ENCODE data around the gene IQGAP2. TPM values are rescaled to one million over a fixed set of nuclear protein-coding genes. Genes with fewer than 3 reads are reported as not detected.

IQGAP2 gene
- total RNA-seq, 4 donors from 2014 or later: 46.8 to 121 (median 97.0) TPM

DNA sequence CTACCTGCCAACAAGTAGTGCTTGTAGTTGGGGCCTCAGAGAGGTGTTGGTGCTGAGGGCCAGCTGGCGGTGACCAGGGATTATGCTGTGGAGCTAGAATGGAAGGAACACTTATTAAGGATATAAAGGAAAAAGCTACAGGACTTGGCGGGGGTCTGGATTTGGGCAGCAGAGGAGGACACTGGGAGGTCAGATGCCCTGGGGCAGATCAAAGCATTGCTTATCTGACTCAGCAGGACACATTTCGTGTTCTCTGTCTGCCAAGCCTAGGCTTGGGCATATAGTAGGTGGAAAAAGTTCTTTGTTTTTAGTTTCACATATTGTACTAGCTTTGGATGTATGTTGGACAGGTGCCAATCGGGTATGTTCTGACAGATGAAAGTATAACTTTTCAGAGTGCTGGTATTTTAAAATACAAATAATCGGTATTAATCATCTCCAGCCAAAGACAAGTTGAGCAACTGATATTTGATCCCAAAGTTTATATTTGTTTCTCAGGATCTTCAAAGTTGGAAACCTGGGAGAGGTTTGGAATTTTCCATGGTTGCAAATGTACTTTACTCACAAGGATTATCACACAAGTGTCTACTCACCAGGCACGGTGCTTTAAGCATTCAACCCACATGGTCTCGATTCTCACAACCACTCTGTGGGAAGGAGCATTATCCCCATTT, 69.4 kb downstream of the IQGAP2 start:
- WGBS, 2 donors (ENCODE audit: low coverage in 1 of 2): 79% methylated on average over 6 to 7 of the region's 7 CpGs
- no peak for DNase-seq
- Histone ChIP-seq H3K27ac (peak overlapping the region; percentile 46 to 56 (median 55)), H3K36me3 (no peaks in the 10 kb centered on the region), H3K4me3 (no peak overlapping the region), H3K9me3 (no peaks in the 10 kb centered on the region), H3K27me3 (no peaks in the 10 kb centered on the region), H3K4me1 (peaks cover 5 to 55% (median 26%) of the 10 kb centered on the region in 4 donors)
- in situ Hi-C loops (cut with MboI; ENCODE audit: low pct_ligation_motif_present in 1 of 4, low pct_unique_long_range_greater_than_20kb in 1 of 4, low sequenced_read_pairs in 3 of 4): no loop called here
- TF ChIP-seq EP300 (IDR thresholded peaks at IDR 0.05; ENCODE audit: low read depth) (no peak), POLR2A (IDR thresholded peaks at IDR 0.05) (no peak), POLR2AphosphoS5 (IDR thresholded peaks at IDR 0.05) (no peak)
- TF ChIP-seq, protein P1, sequence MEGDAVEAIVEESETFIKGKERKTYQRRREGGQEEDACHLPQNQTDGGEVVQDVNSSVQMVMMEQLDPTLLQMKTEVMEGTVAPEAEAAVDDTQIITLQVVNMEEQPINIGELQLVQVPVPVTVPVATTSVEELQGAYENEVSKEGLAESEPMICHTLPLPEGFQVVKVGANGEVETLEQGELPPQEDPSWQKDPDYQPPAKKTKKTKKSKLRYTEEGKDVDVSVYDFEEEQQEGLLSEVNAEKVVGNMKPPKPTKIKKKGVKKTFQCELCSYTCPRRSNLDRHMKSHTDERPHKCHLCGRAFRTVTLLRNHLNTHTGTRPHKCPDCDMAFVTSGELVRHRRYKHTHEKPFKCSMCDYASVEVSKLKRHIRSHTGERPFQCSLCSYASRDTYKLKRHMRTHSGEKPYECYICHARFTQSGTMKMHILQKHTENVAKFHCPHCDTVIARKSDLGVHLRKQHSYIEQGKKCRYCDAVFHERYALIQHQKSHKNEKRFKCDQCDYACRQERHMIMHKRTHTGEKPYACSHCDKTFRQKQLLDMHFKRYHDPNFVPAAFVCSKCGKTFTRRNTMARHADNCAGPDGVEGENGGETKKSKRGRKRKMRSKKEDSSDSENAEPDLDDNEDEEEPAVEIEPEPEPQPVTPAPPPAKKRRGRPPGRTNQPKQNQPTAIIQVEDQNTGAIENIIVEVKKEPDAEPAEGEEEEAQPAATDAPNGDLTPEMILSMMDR (IDR thresholded peaks at IDR 0.05): no peak
- intact Hi-C loops (cut with DNase I; ENCODE audit: low total_unique reads): no loop called here

DNA sequence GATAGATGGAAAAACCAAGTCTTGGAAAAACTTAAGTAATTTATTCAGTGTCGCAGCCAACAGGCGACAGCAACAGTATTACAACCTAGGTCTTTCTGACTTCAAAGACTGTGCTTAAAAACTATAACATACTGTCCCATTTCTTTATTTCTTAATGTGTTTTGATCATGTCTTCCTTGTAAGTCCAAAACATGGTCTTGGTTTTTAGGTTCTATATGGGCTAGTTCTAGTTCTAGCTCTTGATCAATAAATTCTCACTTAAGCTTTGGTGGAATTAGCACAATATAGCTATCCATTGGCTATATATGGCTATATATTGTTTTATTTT, 69.9 kb downstream of the IQGAP2 start:
- no peaks in the 10 kb centered on the region for H3K36me3 ChIP-seq
- no peak for DNase-seq
- H3K27ac ChIP-seq: no peak overlapping the region
- peaks cover 6 to 60% (median 27%) of the 10 kb centered on the region in 4 donors for H3K4me1 ChIP-seq
- H3K27me3 ChIP-seq: no peaks in the 10 kb centered on the region
- WGBS, 2 donors (ENCODE audit: low coverage in 1 of 2): 94 to 98% methylated on average over 2 of the region's 2 CpGs
- intact Hi-C loops (cut with DNase I; ENCODE audit: low total_unique reads): no loop called here
- in situ Hi-C loops (cut with MboI; ENCODE audit: low pct_ligation_motif_present in 1 of 4, low pct_unique_long_range_greater_than_20kb in 1 of 4, low sequenced_read_pairs in 3 of 4): no loop called here
- no peaks in the 10 kb centered on the region for H3K9me3 ChIP-seq
- no peak overlapping the region for H3K4me3 ChIP-seq
- TF ChIP-seq POLR2A (IDR thresholded peaks at IDR 0.05): no peak
- no peak for TF ChIP-seq EP300 (IDR thresholded peaks at IDR 0.05; ENCODE audit: low read depth)
- TF ChIP-seq, protein P1 (IDR thresholded peaks at IDR 0.05): no peak
- no peak for TF ChIP-seq POLR2AphosphoS5 (IDR thresholded peaks at IDR 0.05)

DNA sequence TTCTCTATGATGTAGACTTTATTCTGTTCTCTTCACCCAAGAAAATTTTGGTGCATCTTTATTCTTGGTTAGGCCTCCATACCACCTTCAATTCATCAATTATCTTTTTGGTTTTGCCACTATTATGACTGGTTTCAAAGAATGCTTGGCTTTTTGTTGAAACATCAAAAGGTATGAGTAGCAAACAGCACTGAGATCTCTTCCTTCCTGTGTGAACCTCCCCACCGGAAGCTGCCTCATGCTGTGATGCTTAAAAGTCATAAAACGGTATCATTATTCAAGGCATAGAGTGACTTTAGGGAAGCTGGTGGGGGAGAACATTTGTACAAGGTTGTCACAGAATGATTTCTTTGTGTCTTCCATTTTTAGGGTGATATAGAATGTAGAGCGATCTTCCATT, 70.6 kb downstream of the IQGAP2 start:
- no peak overlapping the region for H3K4me3 ChIP-seq
- no peak for DNase-seq
- no peaks in the 10 kb centered on the region for H3K9me3 ChIP-seq
- no peaks in the 10 kb centered on the region for H3K27me3 ChIP-seq
- peaks cover 8 to 63% (median 28%) of the 10 kb centered on the region in 4 donors for H3K4me1 ChIP-seq
- intact Hi-C loops (cut with DNase I; ENCODE audit: low total_unique reads): no loop called here
- 82 to 100% methylated on average over 1 to 3 of the region's 3 CpGs for WGBS, 2 donors (ENCODE audit: low coverage in 1 of 2)
- in situ Hi-C loops (cut with MboI; ENCODE audit: low pct_ligation_motif_present in 1 of 4, low pct_unique_long_range_greater_than_20kb in 1 of 4, low sequenced_read_pairs in 3 of 4): no loop called here
- H3K27ac ChIP-seq: no peak overlapping the region
- no peaks in the 10 kb centered on the region for H3K36me3 ChIP-seq
- TF ChIP-seq POLR2A (IDR thresholded peaks at IDR 0.05): no peak

DNA sequence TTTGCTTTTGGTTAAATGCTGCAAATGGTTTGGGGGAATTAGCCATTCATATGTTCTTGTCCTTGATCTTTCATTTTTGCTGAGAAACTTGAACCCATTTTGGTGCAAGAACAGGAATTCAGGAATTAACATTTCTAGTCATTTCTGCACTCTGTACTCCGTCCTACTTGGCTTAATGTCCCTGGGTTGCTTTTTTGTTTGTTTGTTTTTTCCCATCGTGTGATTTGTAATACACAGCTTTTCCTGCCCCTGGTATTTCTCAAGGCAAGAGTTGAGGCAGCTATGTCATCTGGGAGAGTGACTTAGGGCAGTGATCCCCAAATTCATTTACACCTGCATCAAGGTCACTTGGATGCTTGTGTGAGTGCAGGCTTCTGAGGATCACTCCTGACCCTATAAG, 71.3 kb downstream of the IQGAP2 start:
- Histone ChIP-seq H3K4me3 (no peak overlapping the region), H3K4me1 (peaks cover 14 to 70% (median 35%) of the 10 kb centered on the region in 4 donors), H3K9me3 (no peaks in the 10 kb centered on the region), H3K27me3 (no peaks in the 10 kb centered on the region), H3K27ac (peak overlapping the region in 3 of 4 donors; percentile 78 to 88 (median 86)), H3K36me3 (no peaks in the 10 kb centered on the region)
- 50 to 74% methylated on average over 2 of the region's 2 CpGs for WGBS, 2 donors (ENCODE audit: low coverage in 1 of 2)
- intact Hi-C loops (cut with DNase I; ENCODE audit: low total_unique reads): no loop called here
- TF ChIP-seq, protein P1 (IDR thresholded peaks at IDR 0.05): no peak
- no peak for TF ChIP-seq EP300 (IDR thresholded peaks at IDR 0.05; ENCODE audit: low read depth)
- no peak for TF ChIP-seq POLR2A (IDR thresholded peaks at IDR 0.05)
- TF ChIP-seq POLR2AphosphoS5 (IDR thresholded peaks at IDR 0.05): no peak
- no peak for DNase-seq
- in situ Hi-C loops (cut with MboI; ENCODE audit: low pct_ligation_motif_present in 1 of 4, low pct_unique_long_range_greater_than_20kb in 1 of 4, low sequenced_read_pairs in 3 of 4): no loop called here

DNA sequence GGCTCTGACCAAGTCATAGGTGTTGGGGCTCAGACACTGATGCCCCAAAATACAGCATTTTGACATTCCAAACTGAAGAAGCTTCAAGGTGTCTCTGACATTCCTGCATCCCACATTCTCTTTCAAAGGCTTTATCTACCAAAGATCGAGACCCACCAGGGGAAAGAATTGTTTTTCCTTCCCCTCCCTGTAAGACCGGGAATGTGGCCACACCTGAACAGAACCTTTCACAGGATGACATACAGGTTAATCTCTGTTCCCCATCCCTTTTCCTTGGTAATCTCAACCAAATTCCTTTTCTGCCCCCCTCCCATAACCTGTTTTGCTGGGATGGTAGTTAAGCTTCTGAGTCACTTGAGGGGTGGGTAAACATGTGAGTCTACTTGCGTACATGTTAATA, 72.3 kb downstream of the IQGAP2 start:
- Histone ChIP-seq H3K27me3 (no peaks in the 10 kb centered on the region), H3K9me3 (no peaks in the 10 kb centered on the region), H3K4me1 (peaks cover 21 to 78% (median 42%) of the 10 kb centered on the region in 4 donors), H3K27ac (peak overlapping the region; percentile 78 to 88 (median 86)), H3K4me3 (no peak overlapping the region), H3K36me3 (no peaks in the 10 kb centered on the region)
- TF ChIP-seq POLR2AphosphoS5 (IDR thresholded peaks at IDR 0.05): no peak
- no peak for TF ChIP-seq EP300 (IDR thresholded peaks at IDR 0.05; ENCODE audit: low read depth)
- TF ChIP-seq, protein P1 (IDR thresholded peaks at IDR 0.05): no peak
- no peak for TF ChIP-seq POLR2A (IDR thresholded peaks at IDR 0.05)
- in situ Hi-C loops (cut with MboI; ENCODE audit: low pct_ligation_motif_present in 1 of 4, low pct_unique_long_range_greater_than_20kb in 1 of 4, low sequenced_read_pairs in 3 of 4) (no loop called here), intact Hi-C loops (cut with DNase I; ENCODE audit: low total_unique reads) (no loop called here)
- DNase-seq: no peak
- 51 to 68% methylated on average over 2 to 3 of the region's 3 CpGs for WGBS, 2 donors (ENCODE audit: low coverage in 1 of 2)

Measured in transverse colon (tissue), 4 donors.